HG02798 (cell line): ENCODE results near the gene DNAJB14.

Experiments used
- ATAC-seq: cut with Tn5 transposase; IDR thresholded peaks from one replicate; pipeline ENCODE4 v1.9.1; 2021; ENCODE audit warnings: mild to moderate bottlenecking; ENCODE audit not compliant: unreplicated experiment, poor library complexity

DNAJB14 gene

GRCh38 chr4:99947190-99947578, 766 bp upstream of the DNAJB14 start:
- no peak for ATAC-seq

DNA sequence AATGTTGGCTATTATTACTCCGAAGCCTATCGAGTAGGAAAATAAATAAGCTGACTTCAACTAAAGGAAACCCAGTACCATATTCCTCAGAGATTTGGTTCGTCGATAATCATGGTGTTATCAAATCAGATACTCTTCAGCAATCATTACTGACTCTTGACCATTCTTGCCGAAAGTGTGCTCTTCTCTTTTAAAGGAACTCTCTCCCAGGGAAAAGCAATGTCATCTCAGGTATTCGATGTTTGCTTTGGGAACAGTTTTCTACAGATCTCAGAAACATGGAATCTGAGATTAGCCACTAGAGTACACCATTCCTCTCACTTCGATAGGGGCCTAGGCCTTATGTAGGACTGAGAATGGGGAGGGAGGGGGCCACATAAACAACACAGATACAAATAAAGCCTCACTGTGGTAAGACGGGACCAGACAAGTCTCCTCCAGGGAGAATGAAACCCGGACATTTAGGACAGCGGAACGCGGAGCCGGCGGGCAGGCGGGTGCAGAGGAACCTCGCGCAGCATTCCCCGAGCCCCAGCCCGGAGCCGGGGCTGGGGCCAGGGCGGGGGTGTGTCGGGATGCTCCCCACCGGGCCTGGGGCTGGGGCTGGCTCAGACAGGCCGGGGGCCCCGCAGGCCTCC, 581 bp downstream of the DNAJB14 start:
- ATAC-seq: peak; percentile 1

- no peak for ATAC-seq
These were observed 2.4 kb downstream of the DNAJB14 start for GRCh38 chr4:99943904-99944437.

- no peak for ATAC-seq
These were observed 8.1 kb downstream of the DNAJB14 start for GRCh38 chr4:99938243-99938753.

GRCh38 chr4:99934891-99935290, 11.5 kb downstream of the DNAJB14 start:
- ATAC-seq: no peak

DNA sequence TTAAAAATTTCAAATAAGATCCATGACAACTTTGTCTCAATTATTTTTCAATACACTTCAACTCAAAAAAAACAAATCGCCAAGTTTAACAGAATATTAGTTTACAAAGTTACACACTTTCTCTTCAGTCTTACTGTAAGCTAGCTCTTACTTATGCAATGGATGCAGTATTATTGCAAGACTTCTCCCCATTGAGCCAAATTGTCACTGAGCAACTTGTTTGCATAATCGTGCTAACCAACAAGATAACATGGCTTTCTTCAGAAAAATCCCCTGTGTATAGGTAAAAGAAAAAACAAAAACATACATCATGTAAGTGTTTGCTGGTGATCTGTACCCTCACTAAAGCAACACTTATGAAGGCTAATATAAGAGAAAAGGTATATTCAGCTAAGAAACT, 18.9 kb downstream of the DNAJB14 start:
- no peak for ATAC-seq

- ATAC-seq: no peak
These were observed 25.2 kb downstream of the DNAJB14 start for GRCh38 chr4:99921174-99921573.

DNA sequence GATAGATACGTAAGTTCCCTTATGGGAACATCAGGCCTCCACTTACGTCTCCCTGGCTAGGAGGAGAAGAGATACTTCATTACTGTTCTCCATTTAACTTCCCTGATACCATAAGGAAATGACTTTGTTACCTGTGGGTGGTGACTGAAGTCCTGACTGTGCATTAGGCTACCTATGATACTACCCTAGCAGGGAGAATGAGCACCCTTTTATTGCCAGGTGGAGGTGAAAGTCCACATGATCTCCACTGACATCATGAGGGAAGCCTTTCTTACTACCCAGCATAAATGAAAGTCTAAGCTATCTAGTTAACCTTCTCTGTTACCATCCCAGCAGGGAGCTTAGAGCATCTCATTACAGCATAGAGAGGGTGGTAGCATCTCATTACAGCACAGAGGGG, 27.8 kb downstream of the DNAJB14 start:
- ATAC-seq: no peak

DNA sequence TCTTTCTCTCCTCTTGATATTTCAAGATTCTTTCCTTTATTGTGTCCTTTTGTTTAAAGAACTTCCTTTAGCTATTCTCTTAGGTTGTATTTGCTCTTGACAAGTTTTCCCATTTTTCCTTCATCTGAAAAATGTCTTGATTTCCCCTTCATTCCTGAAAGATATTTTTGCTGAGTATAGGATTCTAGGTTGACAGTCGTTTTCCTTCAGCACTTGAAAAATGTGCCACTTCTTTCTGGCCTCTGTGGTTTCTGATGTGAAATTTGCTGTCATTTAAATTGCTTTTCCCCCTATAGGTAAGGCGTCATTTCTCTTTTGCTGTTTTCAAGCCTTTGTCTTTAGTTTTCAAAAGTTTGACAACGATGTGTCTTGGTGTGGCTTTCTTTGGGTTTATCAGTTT, 28.8 kb downstream of the DNAJB14 start:
- ATAC-seq: no peak

DNA sequence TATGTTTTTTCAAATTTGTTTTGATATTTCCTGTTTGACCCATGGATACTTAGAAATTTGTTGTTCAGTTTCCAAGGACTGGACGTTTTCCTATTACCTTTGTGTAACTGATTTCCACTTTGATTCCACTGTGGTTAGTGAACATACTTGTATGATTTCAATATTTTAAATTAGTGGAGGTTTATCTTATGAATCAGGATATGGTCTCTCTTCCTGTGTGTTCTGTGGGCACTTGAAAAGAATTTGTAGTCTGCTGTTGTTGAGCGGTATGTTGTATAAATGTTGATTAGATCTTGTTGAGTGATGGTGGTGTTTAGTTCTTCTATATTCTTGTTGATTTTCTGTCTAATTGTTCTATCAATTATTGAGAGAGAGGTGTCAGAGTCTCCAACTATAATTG, 31.0 kb downstream of the DNAJB14 start:
- ATAC-seq: no peak

DNA sequence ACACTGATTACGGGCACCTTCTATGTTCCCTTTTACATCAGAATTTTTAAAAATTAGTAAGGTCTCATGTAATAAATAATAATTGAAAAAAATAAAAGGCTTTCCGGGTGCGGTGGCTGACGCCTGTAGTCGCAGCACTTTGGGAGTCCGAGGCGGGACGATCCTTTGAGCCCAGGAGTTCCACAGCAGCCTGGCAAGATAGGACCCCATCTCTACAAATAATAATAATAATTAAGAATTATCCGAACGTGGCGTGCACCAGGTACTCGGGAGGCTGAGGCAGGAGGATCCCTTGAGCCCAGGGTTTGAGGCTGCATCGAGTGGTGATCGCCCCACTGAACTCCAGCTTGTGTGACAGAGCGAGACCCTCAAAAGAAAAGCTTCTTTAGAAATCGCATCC, 51.4 kb downstream of the DNAJB14 start:
- no peak for ATAC-seq

- peak; percentile 100 for ATAC-seq
These were observed 52.0 kb downstream of the DNAJB14 start, which contains the start of gene LAMTOR3 for GRCh38 chr4:99894161-99894997. Gene LAMTOR3 (minus strand): TSS chr4:99894427. CDS start chr4:99893963, 464 bp downstream.

GRCh38 chr4:99893839-99894160, 52.6 kb downstream of the DNAJB14 start:
- no peak for ATAC-seq

DNA sequence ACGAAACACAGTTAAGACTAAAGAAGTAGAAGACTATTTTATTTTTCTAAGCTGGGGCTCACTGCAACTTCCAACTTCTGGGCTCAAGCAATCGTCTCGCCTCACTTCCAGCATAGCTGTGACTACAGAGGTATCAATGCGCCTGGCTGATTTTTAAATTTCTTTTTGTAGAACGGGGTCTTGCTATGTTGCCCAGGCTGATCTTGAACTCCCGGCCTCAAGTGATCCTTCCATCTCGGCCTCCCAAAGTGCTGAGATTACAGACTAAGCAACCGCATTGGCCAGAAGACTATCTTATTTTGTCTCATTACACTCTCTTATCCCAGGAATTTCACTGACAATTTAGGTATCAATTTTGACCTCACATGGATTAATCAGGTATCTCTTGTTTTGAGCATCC, 53.4 kb downstream of the DNAJB14 start:
- no peak for ATAC-seq

GRCh38 chr4:99891351-99891750, 55.1 kb downstream of the DNAJB14 start:
- ATAC-seq: no peak

DNA sequence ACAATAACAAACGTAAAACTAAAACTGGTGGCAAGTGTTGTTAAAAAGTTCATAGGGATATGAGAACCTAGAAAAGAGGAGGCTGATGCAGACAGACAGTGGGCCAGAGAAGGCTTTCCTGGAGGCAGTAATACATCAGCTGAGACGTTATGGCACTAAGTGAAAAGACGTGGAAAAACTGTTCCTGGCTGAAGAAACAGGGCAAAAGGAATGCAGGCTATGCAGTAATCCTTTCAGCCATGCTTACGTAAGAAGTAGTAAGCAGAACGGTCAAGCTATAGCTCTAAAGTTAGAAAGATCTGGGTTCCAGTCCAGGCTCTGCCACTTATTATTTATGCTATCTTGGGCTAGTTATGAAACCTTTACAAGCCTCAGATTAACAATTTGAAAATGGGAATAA, 58.6 kb downstream of the DNAJB14 start:
- ATAC-seq: no peak

DNA sequence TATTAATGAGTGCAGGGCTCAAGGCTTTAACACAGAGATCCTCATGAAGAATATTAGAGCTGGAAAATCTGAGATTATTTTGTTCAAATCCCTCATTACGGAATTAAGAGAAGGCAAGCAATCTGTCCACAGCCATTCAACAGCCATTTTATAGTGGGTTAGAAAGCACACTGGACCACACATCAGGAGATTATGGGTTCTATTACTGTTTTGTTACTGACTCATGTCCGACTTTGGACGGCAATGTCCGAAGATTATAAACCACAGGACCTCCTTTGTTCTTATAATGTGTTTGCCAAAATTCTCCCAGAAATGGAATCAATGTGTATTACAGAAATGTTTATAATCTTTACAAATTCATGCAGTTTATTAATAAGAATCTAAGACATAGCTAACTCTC, 60.3 kb downstream of the DNAJB14 start:
- no peak for ATAC-seq

DNA sequence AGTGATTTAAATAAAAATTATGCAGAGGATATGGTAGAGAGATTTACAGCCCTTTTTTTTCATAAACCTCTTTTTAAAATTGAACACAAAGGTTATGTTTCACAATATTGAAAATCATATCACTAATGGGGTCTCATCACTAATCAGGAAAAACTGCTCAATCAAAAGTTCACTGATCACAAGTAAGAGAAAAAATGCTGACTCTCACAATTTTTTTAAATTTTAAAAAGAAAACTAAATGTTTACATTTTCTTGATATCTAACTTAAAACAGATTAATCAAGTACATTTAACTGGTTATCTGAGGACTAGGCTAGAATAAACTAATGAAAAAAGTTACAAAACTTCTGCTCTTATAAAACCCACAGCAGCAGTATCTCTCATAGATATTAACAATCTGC, 60.7 kb downstream of the DNAJB14 start:
- no peak for ATAC-seq

DNA sequence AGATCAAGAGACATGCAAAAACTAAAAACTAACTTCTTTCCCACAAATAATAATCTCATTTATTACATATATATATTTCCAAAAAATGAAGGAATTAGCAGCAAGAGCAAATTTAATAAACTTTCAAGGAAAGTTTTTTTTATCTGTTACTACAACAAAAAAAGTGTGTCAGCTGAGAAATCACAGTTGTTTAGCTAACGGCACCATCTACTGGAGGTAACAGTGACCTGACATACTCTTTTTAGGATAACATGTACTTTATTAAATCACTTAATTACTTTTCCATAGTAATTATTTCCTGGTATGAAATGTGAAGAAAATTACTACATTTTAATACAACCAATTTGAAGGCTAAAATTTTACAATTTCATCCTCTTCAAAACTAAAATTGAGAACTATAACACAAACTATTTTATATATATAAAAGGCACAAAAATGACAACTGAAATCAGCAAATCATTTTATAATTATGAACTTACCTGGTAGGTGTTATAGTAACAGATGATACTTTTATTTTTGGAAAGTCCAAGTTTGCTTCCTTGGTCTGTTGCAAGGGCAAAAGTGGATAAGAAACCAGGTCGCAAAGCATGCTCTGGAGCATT, 61.3 kb downstream of the DNAJB14 start:
- peak; percentile 48 for ATAC-seq

- no peak for ATAC-seq
These were observed 67.0 kb downstream of the DNAJB14 start for GRCh38 chr4:99879458-99879857.

- ATAC-seq: no peak
These were observed 67.8 kb downstream of the DNAJB14 start for GRCh38 chr4:99878604-99879003.
